ENCODE data around the gene GAST. TPM values are rescaled to one million over a fixed set of nuclear protein-coding genes. Genes with fewer than 3 reads are reported as not detected.

The GAST gene
- total and polyA plus RNA-seq, 9 of the 15 experiments (the other 6 are each of a cell fraction or from before 2014, with no cell fraction given) = not detected

DNA sequence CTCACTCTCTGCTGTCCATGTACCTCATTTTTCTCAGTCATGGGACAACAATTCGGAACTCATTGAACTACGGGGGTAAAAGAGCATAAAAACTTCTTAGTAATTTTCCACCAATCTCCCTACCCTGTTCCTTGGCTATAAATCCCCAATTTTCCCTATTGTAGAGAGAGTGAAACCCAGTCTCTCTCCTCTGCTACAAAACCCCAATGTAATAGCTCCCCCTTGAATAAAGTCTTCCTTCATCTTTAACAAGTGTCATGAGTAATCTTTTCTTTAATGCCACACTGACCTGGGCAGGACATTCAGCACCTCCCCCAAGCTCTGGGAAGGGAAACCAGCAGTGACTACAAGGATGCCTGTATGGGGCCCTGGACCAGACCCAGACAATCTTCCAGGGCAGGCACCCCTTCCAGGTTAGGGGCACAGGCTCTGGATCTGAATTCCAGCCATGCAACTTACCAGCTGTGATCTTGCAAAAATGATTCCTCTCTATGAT, 33.7 kb upstream of the GAST start (continued):
- TF ChIP-seq, protein P1, sequence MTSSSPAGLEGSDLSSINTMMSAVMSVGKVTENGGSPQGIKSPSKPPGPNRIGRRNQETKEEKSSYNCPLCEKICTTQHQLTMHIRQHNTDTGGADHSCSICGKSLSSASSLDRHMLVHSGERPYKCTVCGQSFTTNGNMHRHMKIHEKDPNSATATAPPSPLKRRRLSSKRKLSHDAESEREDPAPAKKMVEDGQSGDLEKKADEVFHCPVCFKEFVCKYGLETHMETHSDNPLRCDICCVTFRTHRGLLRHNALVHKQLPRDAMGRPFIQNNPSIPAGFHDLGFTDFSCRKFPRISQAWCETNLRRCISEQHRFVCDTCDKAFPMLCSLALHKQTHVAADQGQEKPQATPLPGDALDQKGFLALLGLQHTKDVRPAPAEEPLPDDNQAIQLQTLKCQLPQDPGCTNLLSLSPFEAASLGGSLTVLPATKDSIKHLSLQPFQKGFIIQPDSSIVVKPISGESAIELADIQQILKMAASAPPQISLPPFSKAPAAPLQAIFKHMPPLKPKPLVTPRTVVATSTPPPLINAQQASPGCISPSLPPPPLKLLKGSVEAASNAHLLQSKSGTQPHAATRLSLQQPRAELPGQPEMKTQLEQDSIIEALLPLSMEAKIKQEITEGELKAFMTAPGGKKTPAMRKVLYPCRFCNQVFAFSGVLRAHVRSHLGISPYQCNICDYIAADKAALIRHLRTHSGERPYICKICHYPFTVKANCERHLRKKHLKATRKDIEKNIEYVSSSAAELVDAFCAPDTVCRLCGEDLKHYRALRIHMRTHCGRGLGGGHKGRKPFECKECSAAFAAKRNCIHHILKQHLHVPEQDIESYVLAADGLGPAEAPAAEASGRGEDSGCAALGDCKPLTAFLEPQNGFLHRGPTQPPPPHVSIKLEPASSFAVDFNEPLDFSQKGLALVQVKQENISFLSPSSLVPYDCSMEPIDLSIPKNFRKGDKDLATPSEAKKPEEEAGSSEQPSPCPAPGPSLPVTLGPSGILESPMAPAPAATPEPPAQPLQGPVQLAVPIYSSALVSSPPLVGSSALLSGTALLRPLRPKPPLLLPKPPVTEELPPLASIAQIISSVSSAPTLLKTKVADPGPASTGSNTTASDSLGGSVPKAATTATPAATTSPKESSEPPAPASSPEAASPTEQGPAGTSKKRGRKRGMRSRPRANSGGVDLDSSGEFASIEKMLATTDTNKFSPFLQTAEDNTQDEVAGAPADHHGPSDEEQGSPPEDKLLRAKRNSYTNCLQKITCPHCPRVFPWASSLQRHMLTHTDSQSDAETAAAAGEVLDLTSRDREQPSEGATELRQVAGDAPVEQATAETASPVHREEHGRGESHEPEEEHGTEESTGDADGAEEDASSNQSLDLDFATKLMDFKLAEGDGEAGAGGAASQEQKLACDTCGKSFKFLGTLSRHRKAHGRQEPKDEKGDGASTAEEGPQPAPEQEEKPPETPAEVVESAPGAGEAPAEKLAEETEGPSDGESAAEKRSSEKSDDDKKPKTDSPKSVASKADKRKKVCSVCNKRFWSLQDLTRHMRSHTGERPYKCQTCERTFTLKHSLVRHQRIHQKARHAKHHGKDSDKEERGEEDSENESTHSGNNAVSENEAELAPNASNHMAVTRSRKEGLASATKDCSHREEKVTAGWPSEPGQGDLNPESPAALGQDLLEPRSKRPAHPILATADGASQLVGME (CRISPR knock-in tag; IDR thresholded peaks at IDR 0.05) = no peak
- no peak for TF ChIP-seq NFIX (CRISPR knock-in tag; IDR thresholded peaks at IDR 0.05; ENCODE audit: low read depth)
- TF ChIP-seq, protein P2, sequence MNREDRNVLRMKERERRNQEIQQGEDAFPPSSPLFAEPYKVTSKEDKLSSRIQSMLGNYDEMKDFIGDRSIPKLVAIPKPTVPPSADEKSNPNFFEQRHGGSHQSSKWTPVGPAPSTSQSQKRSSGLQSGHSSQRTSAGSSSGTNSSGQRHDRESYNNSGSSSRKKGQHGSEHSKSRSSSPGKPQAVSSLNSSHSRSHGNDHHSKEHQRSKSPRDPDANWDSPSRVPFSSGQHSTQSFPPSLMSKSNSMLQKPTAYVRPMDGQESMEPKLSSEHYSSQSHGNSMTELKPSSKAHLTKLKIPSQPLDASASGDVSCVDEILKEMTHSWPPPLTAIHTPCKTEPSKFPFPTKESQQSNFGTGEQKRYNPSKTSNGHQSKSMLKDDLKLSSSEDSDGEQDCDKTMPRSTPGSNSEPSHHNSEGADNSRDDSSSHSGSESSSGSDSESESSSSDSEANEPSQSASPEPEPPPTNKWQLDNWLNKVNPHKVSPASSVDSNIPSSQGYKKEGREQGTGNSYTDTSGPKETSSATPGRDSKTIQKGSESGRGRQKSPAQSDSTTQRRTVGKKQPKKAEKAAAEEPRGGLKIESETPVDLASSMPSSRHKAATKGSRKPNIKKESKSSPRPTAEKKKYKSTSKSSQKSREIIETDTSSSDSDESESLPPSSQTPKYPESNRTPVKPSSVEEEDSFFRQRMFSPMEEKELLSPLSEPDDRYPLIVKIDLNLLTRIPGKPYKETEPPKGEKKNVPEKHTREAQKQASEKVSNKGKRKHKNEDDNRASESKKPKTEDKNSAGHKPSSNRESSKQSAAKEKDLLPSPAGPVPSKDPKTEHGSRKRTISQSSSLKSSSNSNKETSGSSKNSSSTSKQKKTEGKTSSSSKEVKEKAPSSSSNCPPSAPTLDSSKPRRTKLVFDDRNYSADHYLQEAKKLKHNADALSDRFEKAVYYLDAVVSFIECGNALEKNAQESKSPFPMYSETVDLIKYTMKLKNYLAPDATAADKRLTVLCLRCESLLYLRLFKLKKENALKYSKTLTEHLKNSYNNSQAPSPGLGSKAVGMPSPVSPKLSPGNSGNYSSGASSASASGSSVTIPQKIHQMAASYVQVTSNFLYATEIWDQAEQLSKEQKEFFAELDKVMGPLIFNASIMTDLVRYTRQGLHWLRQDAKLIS (CRISPR knock-in tag; IDR thresholded peaks at IDR 0.05) = peak; percentile 94
- TF ChIP-seq ZNF766 (CRISPR knock-in tag; conservative IDR thresholded peaks at IDR 0.05) = no peak
- 0 out of 4 replicates have a peak, but pooled peaks of 1 of the 2 experiments have one; percentile 16 for TF ChIP-seq SIX5 (IDR thresholded peaks at IDR 0.05; ENCODE audit: borderline replicate concordance in 1 of 2, insufficient read depth in 1 of 2, low read depth in 1 of 2, low read length in 2 of 2)
- TF ChIP-seq SMAD2 (IDR thresholded peaks at IDR 0.05; ENCODE audit: low read depth, low read length) = no peak
- no peak for TF ChIP-seq CEBPG (CRISPR knock-in tag; IDR thresholded peaks at IDR 0.05)
- 0 out of 4 replicates have a peak, but pooled peaks of 1 of the 2 experiments have one; percentile 11 for TF ChIP-seq CEBPG (tag; conservative IDR thresholded peaks at IDR 0.05 in 1 of 2, IDR thresholded peaks at IDR 0.05 in 1 of 2)
- peak; percentile 89 for TF ChIP-seq ZNF695 (CRISPR knock-in tag; IDR thresholded peaks at IDR 0.05)
- TF ChIP-seq, protein P3, sequence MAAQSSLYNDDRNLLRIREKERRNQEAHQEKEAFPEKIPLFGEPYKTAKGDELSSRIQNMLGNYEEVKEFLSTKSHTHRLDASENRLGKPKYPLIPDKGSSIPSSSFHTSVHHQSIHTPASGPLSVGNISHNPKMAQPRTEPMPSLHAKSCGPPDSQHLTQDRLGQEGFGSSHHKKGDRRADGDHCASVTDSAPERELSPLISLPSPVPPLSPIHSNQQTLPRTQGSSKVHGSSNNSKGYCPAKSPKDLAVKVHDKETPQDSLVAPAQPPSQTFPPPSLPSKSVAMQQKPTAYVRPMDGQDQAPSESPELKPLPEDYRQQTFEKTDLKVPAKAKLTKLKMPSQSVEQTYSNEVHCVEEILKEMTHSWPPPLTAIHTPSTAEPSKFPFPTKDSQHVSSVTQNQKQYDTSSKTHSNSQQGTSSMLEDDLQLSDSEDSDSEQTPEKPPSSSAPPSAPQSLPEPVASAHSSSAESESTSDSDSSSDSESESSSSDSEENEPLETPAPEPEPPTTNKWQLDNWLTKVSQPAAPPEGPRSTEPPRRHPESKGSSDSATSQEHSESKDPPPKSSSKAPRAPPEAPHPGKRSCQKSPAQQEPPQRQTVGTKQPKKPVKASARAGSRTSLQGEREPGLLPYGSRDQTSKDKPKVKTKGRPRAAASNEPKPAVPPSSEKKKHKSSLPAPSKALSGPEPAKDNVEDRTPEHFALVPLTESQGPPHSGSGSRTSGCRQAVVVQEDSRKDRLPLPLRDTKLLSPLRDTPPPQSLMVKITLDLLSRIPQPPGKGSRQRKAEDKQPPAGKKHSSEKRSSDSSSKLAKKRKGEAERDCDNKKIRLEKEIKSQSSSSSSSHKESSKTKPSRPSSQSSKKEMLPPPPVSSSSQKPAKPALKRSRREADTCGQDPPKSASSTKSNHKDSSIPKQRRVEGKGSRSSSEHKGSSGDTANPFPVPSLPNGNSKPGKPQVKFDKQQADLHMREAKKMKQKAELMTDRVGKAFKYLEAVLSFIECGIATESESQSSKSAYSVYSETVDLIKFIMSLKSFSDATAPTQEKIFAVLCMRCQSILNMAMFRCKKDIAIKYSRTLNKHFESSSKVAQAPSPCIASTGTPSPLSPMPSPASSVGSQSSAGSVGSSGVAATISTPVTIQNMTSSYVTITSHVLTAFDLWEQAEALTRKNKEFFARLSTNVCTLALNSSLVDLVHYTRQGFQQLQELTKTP (IDR thresholded peaks at IDR 0.05; ENCODE audit: low read depth in 1 of 2, partially characterized antibody in 2 of 2) = peak; percentile 69 to 86
- no peak for TF ChIP-seq RBM34 (IDR thresholded peaks at IDR 0.05; ENCODE audit: borderline replicate concordance, insufficient read depth, low read length)
- no peak for TF ChIP-seq FOXJ2 (tag; IDR thresholded peaks at IDR 0.05)
- TF ChIP-seq JUNB (CRISPR knock-in tag; conservative IDR thresholded peaks at IDR 0.05) = peak; percentile 20; the same call in 1 of the 2 replicates
